GM12878 (cell line): ENCODE data around the gene SHQ1.

Experiments
- ATF2 ChIP-seq: IDR thresholded peaks from 2 replicates; pipeline ENCODE4 v1.6.1; 2012; ENCODE audit warnings: low read length, inconsistent platforms
- CHD2 ChIP-seq: IDR thresholded peaks from 2 replicates; pipeline ENCODE4 v1.6.1; 2011; ENCODE audit warnings: low read depth, low read length, improper control_type of control experiment, borderline replicate concordance
- EZH2 ChIP-seq: IDR thresholded peaks from 2 replicates; pipeline ENCODE4 v1.6.1; 2012; ENCODE audit warnings: low read depth, mild to moderate bottlenecking, control low read depth, inconsistent platforms, low read length, borderline replicate concordance; ENCODE audit not compliant: control insufficient read depth
- GABPA ChIP-seq: IDR thresholded peaks from 2 replicates; pipeline ENCODE4 v1.6.1; 2014; ENCODE audit warnings: antibody characterized with exemption, low read depth, mild to moderate bottlenecking, inconsistent platforms
- MYC ChIP-seq: IDR thresholded peaks from 2 replicates; pipeline ENCODE4 v1.6.1; 2011; ENCODE audit warnings: mild to moderate bottlenecking, low read length, moderate library complexity, inconsistent platforms; ENCODE audit not compliant: insufficient read depth, insufficient replicate concordance, insufficient read length, severe bottlenecking
- POLR2AphosphoS2 ChIP-seq: IDR thresholded peaks from 2 replicates; pipeline ENCODE4 v1.6.1; 2011; ENCODE audit warnings: low read depth, mild to moderate bottlenecking, low read length, improper control_type of control experiment, moderate library complexity
- POLR2AphosphoS5 ChIP-seq: IDR thresholded peaks from 2 replicates; pipeline ENCODE4 v1.6.1; 2011; ENCODE audit warnings: mild to moderate bottlenecking, low read length, inconsistent platforms
- RELA ChIP-seq: fragments of 450-650 bp; IDR thresholded peaks from 2 replicates; pipeline ENCODE4 v1.8.0; 2014; ENCODE audit warnings: borderline replicate concordance; ENCODE audit not compliant: partially characterized antibody
- TAF1 ChIP-seq: IDR thresholded peaks from 2 replicates; pipeline ENCODE4 v1.6.1; 2011; ENCODE audit warnings: mild to moderate bottlenecking, low read depth, low read length, borderline replicate concordance
- TF ChIP-seq, protein P1 (sequence below), 3 experiments: IDR thresholded peaks in 2 of 3; conservative IDR thresholded peaks in 1 of 3; 2 replicates each; pipeline ENCODE4 v1.5.1; 2011; ENCODE audit warnings: low read depth in 3 of 3, low read length in 3 of 3, mild to moderate bottlenecking in 3 of 3, control low read depth in 2 of 3, moderate library complexity in 2 of 3, inconsistent platforms in 1 of 3, mixed read lengths in 1 of 3; ENCODE audit not compliant: control insufficient read depth in 2 of 3, insufficient read depth in 1 of 3; ENCODE audit errors: extremely low read depth in 1 of 3

DNA sequence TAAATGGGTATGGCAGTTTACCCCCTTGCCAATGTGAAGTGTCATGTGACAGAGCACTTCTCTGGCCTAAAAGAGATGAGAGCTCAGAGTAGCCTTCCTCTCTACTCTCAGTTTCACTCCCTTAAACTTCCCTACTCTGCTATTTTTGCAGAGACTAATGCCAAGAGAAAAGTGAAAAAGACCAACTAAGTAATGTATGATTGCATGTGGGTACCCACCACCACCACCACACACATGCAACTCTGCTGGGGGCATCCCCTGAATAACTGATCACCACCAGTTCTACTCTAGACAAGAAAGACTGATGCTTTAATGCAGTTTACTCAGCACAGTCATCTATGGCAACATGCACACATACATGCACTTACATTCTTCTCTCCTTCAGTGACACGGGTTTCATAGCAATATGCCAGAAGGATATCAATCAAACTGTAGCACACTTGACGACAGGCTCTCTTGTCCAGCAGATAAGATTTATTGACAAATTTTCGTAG, 31.3 kb downstream of the SHQ1 start:
- TF ChIP-seq MYC (no peak), TAF1 (no peak), POLR2AphosphoS5 (no peak), GABPA (no peak), CHD2 (no peak), EZH2 (no peak), POLR2AphosphoS2 (no peak), RELA (peak; percentile 56), ATF2 (peak; percentile 56; the same call in 1 of the 2 replicates)
- TF ChIP-seq, protein P1, sequence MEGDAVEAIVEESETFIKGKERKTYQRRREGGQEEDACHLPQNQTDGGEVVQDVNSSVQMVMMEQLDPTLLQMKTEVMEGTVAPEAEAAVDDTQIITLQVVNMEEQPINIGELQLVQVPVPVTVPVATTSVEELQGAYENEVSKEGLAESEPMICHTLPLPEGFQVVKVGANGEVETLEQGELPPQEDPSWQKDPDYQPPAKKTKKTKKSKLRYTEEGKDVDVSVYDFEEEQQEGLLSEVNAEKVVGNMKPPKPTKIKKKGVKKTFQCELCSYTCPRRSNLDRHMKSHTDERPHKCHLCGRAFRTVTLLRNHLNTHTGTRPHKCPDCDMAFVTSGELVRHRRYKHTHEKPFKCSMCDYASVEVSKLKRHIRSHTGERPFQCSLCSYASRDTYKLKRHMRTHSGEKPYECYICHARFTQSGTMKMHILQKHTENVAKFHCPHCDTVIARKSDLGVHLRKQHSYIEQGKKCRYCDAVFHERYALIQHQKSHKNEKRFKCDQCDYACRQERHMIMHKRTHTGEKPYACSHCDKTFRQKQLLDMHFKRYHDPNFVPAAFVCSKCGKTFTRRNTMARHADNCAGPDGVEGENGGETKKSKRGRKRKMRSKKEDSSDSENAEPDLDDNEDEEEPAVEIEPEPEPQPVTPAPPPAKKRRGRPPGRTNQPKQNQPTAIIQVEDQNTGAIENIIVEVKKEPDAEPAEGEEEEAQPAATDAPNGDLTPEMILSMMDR (IDR thresholded peaks at IDR 0.05 in 2 of 3, conservative IDR thresholded peaks at IDR 0.05 in 1 of 3; ENCODE audit: control insufficient read depth in 2 of 3, extremely low read depth in 1 of 3, insufficient read depth in 1 of 3, low read depth in 3 of 3, low read length in 3 of 3) = no peak
